HFFc6 (cell line): Measurements from ENCODE around the gene TAC4. TPM values are rescaled to one million over a fixed set of nuclear protein-coding genes. Genes with fewer than 3 reads are reported as not detected.

Source experiments
- DNase-seq: peaks from one replicate; pipeline ENCODE4 v3.0.0-alpha.2; 2018
- H3K27ac Mint-ChIP-seq: 2 replicates; pipeline ENCODE4 v1.8.0; 2020; ENCODE audit warnings: mild to moderate bottlenecking, mixed read lengths
- H3K27me3 Mint-ChIP-seq: 2 replicates; pipeline ENCODE4 v1.8.0; 2021; ENCODE audit warnings: mild to moderate bottlenecking, moderate library complexity, mixed read lengths; ENCODE audit not compliant: insufficient read depth
- H3K36me3 Mint-ChIP-seq: 2 replicates; pipeline ENCODE4 v1.8.0; 2021; ENCODE audit warnings: low read depth, mixed read lengths
- H3K4me1 Mint-ChIP-seq: 2 replicates; pipeline ENCODE4 v1.8.0; 2020; ENCODE audit warnings: low read depth, mixed read lengths
- H3K4me3 Mint-ChIP-seq: 2 replicates; pipeline ENCODE4 v1.8.0; 2020; ENCODE audit warnings: mild to moderate bottlenecking, moderate library complexity, mixed read lengths
- H3K9me3 Mint-ChIP-seq: 2 replicates; pipeline ENCODE4 v1.8.0; 2020; ENCODE audit warnings: mild to moderate bottlenecking, mixed read lengths
- CTCF ChIP-seq: fragments of 200-600 bp; sonication (generic); IDR thresholded peaks from 2 replicates; pipeline ENCODE4 v1.5.0; 2021; ENCODE audit warnings: antibody characterized with exemption, mild to moderate bottlenecking
- total RNA-seq, 6 experiments: library from RNA; stranded (reverse); fragmentation: NEBNext Ultra II Directional; extraction: Animal tissue kit (Norgen Biotek cat#: 25700); gene quantifications; 2 replicates in 1 of 6; 3 replicates in 5 of 6; pipeline ENCODE4 v1.2.3, GENCODE V29; 2021

Gene TAC4
- total RNA-seq, 6 experiments from 2014 or later, result not detected

DNA sequence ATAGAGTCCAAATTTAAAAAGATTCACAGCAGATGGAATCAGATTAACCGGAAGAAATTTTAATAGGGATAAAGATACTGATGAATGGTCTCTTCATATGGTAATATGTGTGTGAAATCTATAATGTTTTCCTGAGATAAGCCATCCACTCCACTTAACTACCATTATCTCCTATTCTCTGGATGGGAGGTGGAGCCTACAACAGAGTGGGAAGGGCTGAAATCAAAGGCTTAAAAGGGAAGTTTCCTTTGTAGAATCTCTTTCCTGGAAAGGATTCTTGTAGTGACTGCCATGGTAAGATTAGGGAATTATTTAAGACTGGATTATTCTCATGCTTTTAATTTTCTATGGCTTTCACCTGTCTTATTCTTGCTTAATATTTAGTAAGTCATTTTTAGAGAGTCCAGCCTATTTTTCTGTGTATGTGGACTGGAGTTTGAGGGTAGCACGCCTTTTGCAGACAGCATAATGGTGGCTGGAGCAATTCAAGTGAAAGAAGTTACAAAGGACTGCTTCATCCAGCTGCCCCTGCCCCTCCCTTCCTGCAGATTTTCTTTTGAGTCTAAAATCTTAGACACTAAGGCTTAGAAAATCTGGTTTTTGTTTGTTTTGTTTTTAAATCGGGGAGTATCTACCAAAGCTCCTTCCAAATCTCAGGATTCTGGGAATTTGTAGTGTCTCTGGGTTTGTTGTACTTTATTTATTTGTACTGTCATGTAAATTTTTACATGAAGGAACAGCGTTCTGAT, 32.9 kb downstream of the TAC4 start:
- Mint-ChIP-seq H3K27ac (no peak overlapping the region), H3K9me3 (no peaks in the 10 kb centered on the region), H3K36me3 (peaks cover 20% of the 10 kb centered on the region), H3K4me1 (peaks cover 8% of the 10 kb centered on the region), H3K4me3 (no peak overlapping the region), H3K27me3 (no peaks in the 10 kb centered on the region)
- DNase-seq, result no peak
- no peak for TF ChIP-seq CTCF

DNA sequence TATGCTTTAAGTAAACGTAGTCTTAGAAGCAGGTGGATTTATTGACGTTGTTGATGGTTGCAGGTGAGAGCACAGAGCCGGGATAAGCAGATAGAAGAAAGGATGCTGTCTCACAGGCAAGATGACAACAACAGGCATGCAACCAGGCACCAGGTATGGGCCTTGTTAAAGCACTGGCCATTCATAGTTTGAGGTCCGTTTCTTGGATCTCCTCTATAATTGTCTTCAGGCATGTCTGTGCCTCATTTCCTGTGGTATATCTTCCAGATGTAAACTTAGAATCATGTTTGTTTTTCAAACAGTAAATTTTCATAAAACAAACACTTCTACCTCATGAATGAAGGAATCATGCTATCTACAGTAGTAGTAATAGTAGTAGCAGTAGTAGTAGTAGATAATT, 38.8 kb downstream of the TAC4 start:
- no peaks in the 10 kb centered on the region for H3K27me3 Mint-ChIP-seq
- H3K9me3 Mint-ChIP-seq, result no peaks in the 10 kb centered on the region
- H3K4me1 Mint-ChIP-seq, result peaks cover 21% of the 10 kb centered on the region
- H3K4me3 Mint-ChIP-seq, result no peak overlapping the region
- H3K36me3 Mint-ChIP-seq, result peaks cover 35% of the 10 kb centered on the region
- no peak for DNase-seq
- TF ChIP-seq CTCF, result no peak
- no peak overlapping the region; the same call in 1 of the 2 replicates for H3K27ac Mint-ChIP-seq

DNA sequence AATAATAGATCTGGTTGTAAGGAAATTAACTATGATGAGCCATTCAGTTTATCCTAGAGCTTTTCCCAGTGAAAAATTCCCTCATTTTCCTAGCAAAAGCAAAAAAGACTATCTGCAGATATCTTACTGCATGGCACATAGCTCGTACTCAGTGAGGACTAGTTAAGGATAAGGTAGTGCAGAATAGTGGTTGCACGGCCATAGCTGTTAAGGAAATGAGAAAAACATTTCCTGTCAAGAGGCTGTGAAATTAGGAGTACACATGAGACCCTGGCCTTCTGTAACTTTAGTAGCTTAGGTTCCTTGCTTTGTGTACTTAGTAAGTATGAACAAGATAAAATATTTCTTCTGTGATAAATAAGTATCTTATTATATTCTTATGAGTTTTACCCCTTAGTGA, 49.1 kb downstream of the TAC4 start:
- Mint-ChIP-seq H3K27ac (no peak overlapping the region), H3K36me3 (peaks cover 42% of the 10 kb centered on the region), H3K27me3 (no peaks in the 10 kb centered on the region), H3K9me3 (no peaks in the 10 kb centered on the region), H3K4me3 (no peak overlapping the region), H3K4me1 (peaks cover 11% of the 10 kb centered on the region)
- no peak for DNase-seq
- no peak for TF ChIP-seq CTCF

DNA sequence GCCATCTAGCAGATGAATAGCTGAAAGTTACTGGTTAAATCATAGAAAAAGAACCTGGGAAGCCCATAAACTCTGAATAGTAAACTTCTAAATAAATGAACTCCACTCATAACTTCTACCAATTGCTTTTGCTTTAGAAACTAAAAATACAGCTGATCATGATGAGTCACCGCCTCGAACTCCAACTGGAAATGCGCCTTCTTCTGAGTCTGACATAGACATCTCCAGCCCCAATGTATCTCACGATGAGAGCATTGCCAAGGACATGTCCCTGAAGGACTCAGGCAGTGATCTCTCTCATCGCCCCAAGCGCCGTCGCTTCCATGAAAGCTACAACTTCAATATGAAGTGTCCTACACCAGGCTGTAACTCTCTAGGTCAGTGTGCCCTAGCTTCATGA, 49.7 kb downstream of the TAC4 start:
- H3K27ac Mint-ChIP-seq, result no peak overlapping the region
- H3K9me3 Mint-ChIP-seq, result no peaks in the 10 kb centered on the region
- peaks cover 45% of the 10 kb centered on the region for H3K36me3 Mint-ChIP-seq
- TF ChIP-seq CTCF, result no peak
- DNase-seq, result no peak
- no peaks in the 10 kb centered on the region; the same call in 1 of the 2 replicates for H3K27me3 Mint-ChIP-seq
- H3K4me3 Mint-ChIP-seq, result no peak overlapping the region
- peaks cover 11% of the 10 kb centered on the region for H3K4me1 Mint-ChIP-seq

GRCh38 chr17:49795372-49795771, 52.5 kb downstream of the TAC4 start:
- H3K27me3 Mint-ChIP-seq, result peaks cover 1% of the 10 kb centered on the region
- H3K27ac Mint-ChIP-seq, result no peak overlapping the region
- TF ChIP-seq CTCF, result no peak
- peaks cover 43% of the 10 kb centered on the region for H3K36me3 Mint-ChIP-seq
- no peak overlapping the region for H3K4me3 Mint-ChIP-seq
- DNase-seq, result no peak
- peaks cover 30% of the 10 kb centered on the region for H3K4me1 Mint-ChIP-seq
- H3K9me3 Mint-ChIP-seq, result no peaks in the 10 kb centered on the region
